Stimulated activated naive CD8-positive, alpha-beta T cell treated with anti-CD3 and anti-CD28 coated beads, Interleukin-15, amount 100 ng/mL, for 72 hours (primary cell): ENCODE measurements around the gene CCDC9B.

ENCODE experiments used
- ATAC-seq: fragments of 150-1000 bp; cut with Tn5 transposase; 2 replicates; pipeline ENCODE4 v1.10.0; 2021; ENCODE audit warnings: mild to moderate bottlenecking, moderate library complexity
- DNase-seq, 2 donors: peaks; one replicate each; pipeline ENCODE4 v3.0.0; 2021 to 2022
- H3K27ac Mint-ChIP-seq, 2 donors: one replicate each; pipeline ENCODE4 v1.8.0; 2022; ENCODE audit warnings: mild to moderate bottlenecking in 2 of 2, mixed read lengths in 2 of 2, moderate library complexity in 2 of 2
- H3K27me3 Mint-ChIP-seq: one replicate; pipeline ENCODE4 v1.8.0; 2022; ENCODE audit warnings: mixed read lengths
- H3K4me1 Mint-ChIP-seq: one replicate; pipeline ENCODE4 v1.8.0; 2022; ENCODE audit warnings: mild to moderate bottlenecking, mixed read lengths
- H3K4me3 Mint-ChIP-seq, 2 donors: one replicate each; pipeline ENCODE4 v1.8.0; 2022; ENCODE audit warnings: mild to moderate bottlenecking in 2 of 2, mixed read lengths in 2 of 2, moderate library complexity in 1 of 2
- H3K9me3 Mint-ChIP-seq, 2 donors: one replicate each; pipeline ENCODE4 v1.8.0; 2022; ENCODE audit warnings: mixed read lengths in 2 of 2

Gene CCDC9B

GRCh38 chr15:40329804-40330203 is 10.9 kb downstream of the CCDC9B start:
- Mint-ChIP-seq H3K4me3 (no peak overlapping the region), H3K9me3 (no peaks in the 10 kb centered on the region), H3K27me3 (no peaks in the 10 kb centered on the region), H3K4me1 (peaks cover 30% of the 10 kb centered on the region), H3K27ac (no peak overlapping the region)
- ATAC-seq, result no peak
- no peak for DNase-seq

GRCh38 chr15:40328751-40329150 is 12.0 kb downstream of the CCDC9B start:
- no peak for ATAC-seq
- no peaks in the 10 kb centered on the region for H3K9me3 Mint-ChIP-seq
- DNase-seq, result no peak
- H3K4me1 Mint-ChIP-seq, result peaks cover 22% of the 10 kb centered on the region
- H3K27me3 Mint-ChIP-seq, result no peaks in the 10 kb centered on the region
- H3K27ac Mint-ChIP-seq, result no peak overlapping the region
- H3K4me3 Mint-ChIP-seq, result no peak overlapping the region

GRCh38 chr15:40328176-40328575 is 12.6 kb downstream of the CCDC9B start:
- ATAC-seq (no peak), DNase-seq (no peak)
- Mint-ChIP-seq H3K4me1 (peaks cover 20% of the 10 kb centered on the region), H3K27ac (no peak overlapping the region), H3K4me3 (no peak overlapping the region), H3K27me3 (no peaks in the 10 kb centered on the region), H3K9me3 (no peaks in the 10 kb centered on the region)

DNA sequence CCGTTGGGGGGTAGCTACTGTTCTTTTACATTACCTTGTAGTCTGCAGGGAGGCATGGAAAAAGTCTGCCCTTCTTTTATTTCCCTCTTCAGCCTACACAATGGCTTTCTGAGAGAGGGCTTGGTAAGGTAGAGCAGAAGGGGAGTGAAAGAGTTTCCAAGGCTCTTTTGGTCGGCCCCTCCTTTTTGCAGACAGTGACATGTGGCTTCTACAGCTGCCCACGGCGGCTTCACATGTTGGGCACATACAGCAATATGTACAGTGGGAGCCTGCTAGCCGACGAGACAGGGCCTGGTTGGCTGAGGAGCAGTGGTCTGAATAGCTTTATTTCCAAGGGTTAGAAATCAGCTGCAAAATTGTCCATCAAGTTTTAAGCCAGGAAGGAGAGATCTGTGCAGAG is 13.3 kb downstream of the CCDC9B start:
- Mint-ChIP-seq H3K27me3 (no peaks in the 10 kb centered on the region), H3K27ac (no peak overlapping the region), H3K9me3 (no peaks in the 10 kb centered on the region), H3K4me3 (no peak overlapping the region), H3K4me1 (peaks cover 27% of the 10 kb centered on the region)
- DNase-seq (no peak), ATAC-seq (no peak)

- Mint-ChIP-seq H3K4me1 (peaks cover 43% of the 10 kb centered on the region), H3K4me3 (no peak overlapping the region), H3K9me3 (no peaks in the 10 kb centered on the region), H3K27ac (no peak overlapping the region), H3K27me3 (no peaks in the 10 kb centered on the region)
- DNase-seq (no peak), ATAC-seq (no peak)
Measured at GRCh38 chr15:40325700-40326099, 15.0 kb downstream of the CCDC9B start.

GRCh38 chr15:40325188-40325587 is 15.6 kb downstream of the CCDC9B start:
- DNase-seq, result no peak
- Mint-ChIP-seq H3K9me3 (no peaks in the 10 kb centered on the region), H3K4me3 (peak overlapping the region; percentile 37 to 77), H3K4me1 (peaks cover 43% of the 10 kb centered on the region), H3K27ac (no peak overlapping the region), H3K27me3 (no peaks in the 10 kb centered on the region)
- no peak for ATAC-seq

GRCh38 chr15:40323953-40324937 is 16.5 kb downstream of the CCDC9B start:
- peak in 1 of 2 donors; percentile 37 for DNase-seq
- Mint-ChIP-seq H3K4me1 (peaks cover 43% of the 10 kb centered on the region), H3K27me3 (no peaks in the 10 kb centered on the region), H3K4me3 (peak overlapping the region; percentile 58 to 77), H3K27ac (no peak overlapping the region), H3K9me3 (no peaks in the 10 kb centered on the region)
- peak; percentile 13 for ATAC-seq

DNA sequence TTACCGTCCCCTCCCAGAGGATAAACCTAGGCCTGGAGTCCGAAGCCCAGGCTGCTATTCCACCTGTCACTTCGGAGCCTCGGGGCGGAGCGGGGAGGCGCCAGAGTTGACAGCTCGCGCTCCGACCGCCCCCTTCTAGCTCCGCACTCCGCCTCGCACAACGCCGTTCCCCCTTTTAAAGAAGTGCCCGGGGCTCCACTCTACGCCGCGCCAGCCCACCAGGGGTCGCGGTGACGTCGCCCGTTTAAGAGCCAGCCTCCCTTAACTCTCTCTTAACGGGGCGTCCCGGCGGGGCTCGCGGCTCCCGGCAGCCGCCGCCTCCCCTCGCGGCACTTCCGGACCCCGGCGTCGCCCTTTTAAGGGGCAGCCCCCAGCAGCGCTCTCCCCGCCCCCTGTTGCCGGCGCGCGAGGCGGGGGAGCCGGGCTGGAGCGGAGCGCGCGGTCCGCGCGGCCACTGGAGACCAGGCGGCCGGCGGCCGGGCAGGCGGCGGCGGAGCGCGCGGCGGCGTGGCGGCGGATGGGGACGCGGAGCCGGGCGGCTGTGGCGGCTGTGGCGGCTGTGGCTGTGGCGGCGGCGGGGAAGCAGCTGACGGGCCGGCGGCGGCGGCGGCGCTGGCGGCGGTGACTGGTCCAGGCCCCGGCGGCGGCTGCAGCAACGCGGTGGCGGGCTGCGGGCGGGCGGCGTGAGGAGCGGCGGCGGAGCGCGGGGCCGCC is 17.3 kb downstream of the CCDC9B start, which contains the start of gene INAFM2:
Gene INAFM2, plus strand, starts transcription at position 454 of the 714 bp plus-strand sequence. CDS start 364 bp downstream, outside the sequence.
- peak; percentile 94 for ATAC-seq
- H3K27ac Mint-ChIP-seq, result peak within 1 kb of the TSS in 1 of 2 donors; percentile 75
- H3K4me3 Mint-ChIP-seq, result peak within 1 kb of the TSS; percentile 77 to 82
- H3K9me3 Mint-ChIP-seq, result no peaks in the 10 kb centered on the region
- H3K27me3 Mint-ChIP-seq, result no peaks in the 10 kb centered on the region
- H3K4me1 Mint-ChIP-seq, result peaks cover 43% of the 10 kb centered on the region
- peak; percentile 90 to 93 for DNase-seq

GRCh38 chr15:40322531-40323238 is 18.1 kb downstream of the CCDC9B start:
- Mint-ChIP-seq H3K27ac (no peak overlapping the region), H3K9me3 (no peaks in the 10 kb centered on the region), H3K27me3 (no peaks in the 10 kb centered on the region), H3K4me3 (peak overlapping the region; percentile 58 to 82), H3K4me1 (peaks cover 41% of the 10 kb centered on the region)
- no peak for DNase-seq
- peak; percentile 1 for ATAC-seq

DNA sequence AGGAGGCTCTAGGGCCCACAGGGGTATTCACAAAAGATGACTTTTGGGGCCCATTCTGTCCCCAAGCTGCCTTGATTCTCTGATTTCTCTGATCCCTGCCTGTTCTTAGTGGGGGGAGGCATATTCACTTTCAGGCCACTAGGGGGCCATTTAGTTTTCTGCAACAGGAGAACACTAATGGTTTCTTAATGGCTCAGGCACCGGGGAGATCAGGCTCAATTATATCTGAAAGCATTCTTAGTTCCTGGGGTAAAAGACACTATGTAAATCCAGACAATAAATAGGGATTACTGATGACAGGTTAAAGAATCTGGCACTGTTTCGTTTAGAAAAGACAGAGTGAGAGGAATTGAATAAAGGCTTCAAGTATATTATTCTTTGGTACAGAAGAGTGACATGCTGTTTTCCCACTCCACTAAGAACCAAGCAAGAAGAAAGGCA is 19.8 kb downstream of the CCDC9B start:
- ATAC-seq, result no peak
- H3K9me3 Mint-ChIP-seq, result no peaks in the 10 kb centered on the region
- peaks cover 36% of the 10 kb centered on the region for H3K4me1 Mint-ChIP-seq
- DNase-seq, result peak; percentile 53 to 61
- H3K27me3 Mint-ChIP-seq, result no peaks in the 10 kb centered on the region
- H3K4me3 Mint-ChIP-seq, result no peak overlapping the region
- no peak overlapping the region for H3K27ac Mint-ChIP-seq

DNA sequence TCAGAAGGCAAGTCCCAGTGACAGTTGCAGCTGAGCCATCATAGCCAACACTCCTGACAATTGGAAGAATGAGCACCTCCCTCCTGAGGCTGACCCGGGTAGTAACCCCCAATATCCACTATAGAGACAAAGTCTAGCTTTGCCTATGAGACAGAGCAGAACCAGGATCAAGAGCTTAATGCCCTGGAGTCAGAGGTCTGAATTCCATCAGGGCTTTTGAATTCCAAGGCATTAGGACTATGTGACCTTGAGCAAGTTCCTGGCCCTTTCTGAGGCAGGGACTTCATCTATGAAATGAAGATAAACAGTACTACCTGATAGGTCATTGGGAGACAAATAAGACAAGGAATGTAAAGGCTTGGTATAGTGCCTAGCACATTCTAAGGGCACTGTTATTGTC is 20.3 kb downstream of the CCDC9B start:
- no peaks in the 10 kb centered on the region for H3K27me3 Mint-ChIP-seq
- no peaks in the 10 kb centered on the region for H3K9me3 Mint-ChIP-seq
- H3K4me3 Mint-ChIP-seq, result no peak overlapping the region

DNA sequence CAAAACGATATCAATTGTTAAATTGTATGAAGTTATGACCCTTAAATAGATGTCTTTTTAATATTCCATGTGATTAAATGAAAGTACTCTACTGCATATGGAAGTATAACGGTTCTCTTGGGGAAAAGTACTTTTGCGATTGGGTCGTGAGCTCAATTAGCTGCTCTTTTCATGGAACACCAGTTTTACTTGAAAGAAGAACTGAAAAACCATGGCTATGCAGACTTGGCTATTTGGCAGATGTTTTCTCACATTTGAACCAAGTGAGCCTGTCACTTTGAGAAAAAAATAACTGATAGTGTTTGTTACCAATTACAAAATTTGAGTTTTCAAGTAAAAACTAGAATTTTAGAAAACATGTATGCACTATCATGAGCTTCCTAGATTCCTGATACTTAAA is 23.2 kb downstream of the CCDC9B start:
- Mint-ChIP-seq H3K4me1 (peaks cover 31% of the 10 kb centered on the region), H3K27me3 (no peaks in the 10 kb centered on the region), H3K27ac (no peak overlapping the region), H3K4me3 (no peak overlapping the region), H3K9me3 (no peaks in the 10 kb centered on the region)
- DNase-seq (no peak), ATAC-seq (no peak)

More for the DNA sequence above, 20.3 kb downstream of the CCDC9B start:
- DNase-seq (no peak), ATAC-seq (no peak)
- no peak overlapping the region for H3K27ac Mint-ChIP-seq
- H3K4me1 Mint-ChIP-seq, result peaks cover 34% of the 10 kb centered on the region

- no peak for ATAC-seq
- Mint-ChIP-seq H3K27me3 (no peaks in the 10 kb centered on the region), H3K9me3 (no peaks in the 10 kb centered on the region), H3K4me1 (peaks cover 25% of the 10 kb centered on the region), H3K27ac (no peak overlapping the region), H3K4me3 (no peak overlapping the region)
- no peak for DNase-seq
Measured at GRCh38 chr15:40316931-40317330, 23.8 kb downstream of the CCDC9B start.

DNA sequence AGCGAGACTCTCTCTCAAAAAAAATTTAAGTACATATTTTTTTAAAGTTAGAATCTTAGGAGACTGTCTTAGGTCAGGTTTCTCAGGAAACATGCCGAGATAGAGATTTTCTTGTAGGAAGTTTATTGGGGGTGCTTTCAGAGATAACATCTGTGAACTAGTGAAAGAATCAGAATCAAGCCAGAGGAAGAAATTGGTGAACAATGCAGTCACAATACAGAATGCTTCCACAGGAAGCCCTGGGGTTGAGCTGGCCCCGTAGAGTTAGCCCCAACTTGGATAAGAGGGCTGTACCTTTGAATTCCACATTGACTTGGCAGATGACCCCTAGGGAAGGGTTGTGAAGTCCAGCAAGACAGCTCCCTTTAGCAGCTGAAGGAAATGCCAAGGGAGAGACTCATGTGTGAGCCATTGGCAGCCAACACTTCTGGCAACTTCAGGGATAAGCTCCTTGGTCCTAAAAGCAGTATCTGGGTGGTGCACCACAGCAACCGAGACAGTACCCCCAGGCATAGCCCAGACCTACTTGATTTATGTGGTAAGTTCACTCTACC is 25.9 kb downstream of the CCDC9B start:
- peaks cover 18% of the 10 kb centered on the region for H3K4me1 Mint-ChIP-seq

More for the DNA sequence above, 25.9 kb downstream of the CCDC9B start:
- Mint-ChIP-seq H3K9me3 (no peaks in the 10 kb centered on the region), H3K4me3 (no peak overlapping the region), H3K27ac (no peak overlapping the region), H3K27me3 (no peaks in the 10 kb centered on the region)
- ATAC-seq, result no peak
- DNase-seq, result no peak
